ENCODE measurements around the gene GUCY2D. TPM values are rescaled to one million over a fixed set of nuclear protein-coding genes. Genes with fewer than 3 reads are reported as not detected.

Gene GUCY2D
- total RNA-seq, 1 donor from 2014 or later = 2.6 TPM

DNA sequence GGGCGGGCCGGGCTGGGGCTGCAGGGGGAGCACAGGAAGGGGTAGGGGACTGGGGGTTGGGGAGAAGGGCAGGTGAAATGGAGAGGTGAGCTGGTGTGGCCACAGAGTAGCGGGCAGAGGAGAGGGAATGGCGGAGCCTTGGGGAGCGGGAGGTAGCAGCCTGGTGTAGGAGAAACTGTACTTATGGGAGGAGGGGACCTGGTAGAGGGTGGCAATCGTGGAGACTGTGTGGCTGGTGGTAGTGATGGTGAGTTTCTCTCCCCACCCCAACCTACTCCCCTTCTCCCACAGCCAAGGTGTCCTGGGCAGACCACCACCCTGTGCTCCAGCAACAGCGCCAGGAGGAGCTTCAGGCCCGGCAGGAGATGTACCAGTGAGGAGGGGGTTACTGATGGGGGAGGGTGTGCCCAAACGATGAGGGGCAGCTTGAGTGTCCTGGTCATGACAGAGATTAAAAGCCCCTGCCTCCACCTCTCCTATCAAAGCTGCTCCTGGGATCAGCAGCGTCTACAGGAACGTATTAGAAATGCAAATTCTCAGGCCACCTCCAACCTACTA is 37.3 kb downstream of the GUCY2D start:
- DNase-seq (no peak), ATAC-seq (no peak)
- Histone ChIP-seq H3K4me3 (peak overlapping the region; percentile 55), H3K27me3 (peaks cover 13% of the 10 kb centered on the region), H3K4me1 (peaks cover 14% of the 10 kb centered on the region), H3K9me3 (no peaks in the 10 kb centered on the region), H3K36me3 (no peaks in the 10 kb centered on the region), H3K27ac (peak overlapping the region; percentile 83)
- intact Hi-C loops (cut with DNase I) = no loop called here
- TF ChIP-seq, protein P1, sequence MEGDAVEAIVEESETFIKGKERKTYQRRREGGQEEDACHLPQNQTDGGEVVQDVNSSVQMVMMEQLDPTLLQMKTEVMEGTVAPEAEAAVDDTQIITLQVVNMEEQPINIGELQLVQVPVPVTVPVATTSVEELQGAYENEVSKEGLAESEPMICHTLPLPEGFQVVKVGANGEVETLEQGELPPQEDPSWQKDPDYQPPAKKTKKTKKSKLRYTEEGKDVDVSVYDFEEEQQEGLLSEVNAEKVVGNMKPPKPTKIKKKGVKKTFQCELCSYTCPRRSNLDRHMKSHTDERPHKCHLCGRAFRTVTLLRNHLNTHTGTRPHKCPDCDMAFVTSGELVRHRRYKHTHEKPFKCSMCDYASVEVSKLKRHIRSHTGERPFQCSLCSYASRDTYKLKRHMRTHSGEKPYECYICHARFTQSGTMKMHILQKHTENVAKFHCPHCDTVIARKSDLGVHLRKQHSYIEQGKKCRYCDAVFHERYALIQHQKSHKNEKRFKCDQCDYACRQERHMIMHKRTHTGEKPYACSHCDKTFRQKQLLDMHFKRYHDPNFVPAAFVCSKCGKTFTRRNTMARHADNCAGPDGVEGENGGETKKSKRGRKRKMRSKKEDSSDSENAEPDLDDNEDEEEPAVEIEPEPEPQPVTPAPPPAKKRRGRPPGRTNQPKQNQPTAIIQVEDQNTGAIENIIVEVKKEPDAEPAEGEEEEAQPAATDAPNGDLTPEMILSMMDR (IDR thresholded peaks at IDR 0.05) = no peak

DNA sequence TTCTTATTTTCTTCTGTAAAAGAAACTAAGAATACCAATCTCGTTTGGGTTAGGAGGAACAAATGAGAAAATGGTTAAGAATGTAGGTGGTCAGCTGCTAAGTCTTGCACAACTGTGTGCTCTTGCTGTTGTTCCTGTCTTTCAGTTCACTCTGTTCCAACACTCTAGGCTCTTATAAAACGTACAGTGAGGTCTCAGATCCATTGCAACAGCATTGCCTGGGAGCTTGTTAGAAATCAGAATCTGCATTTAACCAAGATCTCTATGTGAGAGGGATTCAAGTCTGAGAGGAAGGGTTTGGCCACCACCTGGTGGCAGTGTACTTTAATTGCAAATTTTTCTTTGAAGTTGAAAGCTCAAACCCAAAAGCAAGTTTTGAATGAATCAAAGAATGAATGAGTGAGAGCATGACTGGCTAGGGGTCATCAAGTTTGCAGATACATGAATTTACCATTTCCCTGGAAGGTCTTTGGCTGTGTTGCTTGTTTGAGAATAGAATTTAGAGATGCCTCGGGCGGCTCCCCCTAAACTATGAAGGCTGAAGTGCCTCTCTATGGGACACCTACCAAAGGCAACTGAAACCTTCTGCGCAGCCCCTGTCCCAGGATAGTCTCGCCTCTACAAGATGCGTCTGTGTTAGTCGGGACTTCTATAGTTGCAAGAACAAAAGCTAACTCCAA is 39.0 kb downstream of the GUCY2D start:
- DNase-seq (no peak), ATAC-seq (peak; percentile 83)
- peaks cover 13% of the 10 kb centered on the region for H3K27me3 ChIP-seq
- H3K4me3 ChIP-seq = peak overlapping the region; percentile 55
- intact Hi-C loops (cut with DNase I) = no loop called here
- TF ChIP-seq, protein P1 (IDR thresholded peaks at IDR 0.05) = peak; percentile 53
- H3K4me1 ChIP-seq = peaks cover 14% of the 10 kb centered on the region
- H3K27ac ChIP-seq = peak overlapping the region; percentile 83
- H3K9me3 ChIP-seq = no peaks in the 10 kb centered on the region
- no peaks in the 10 kb centered on the region for H3K36me3 ChIP-seq

DNA sequence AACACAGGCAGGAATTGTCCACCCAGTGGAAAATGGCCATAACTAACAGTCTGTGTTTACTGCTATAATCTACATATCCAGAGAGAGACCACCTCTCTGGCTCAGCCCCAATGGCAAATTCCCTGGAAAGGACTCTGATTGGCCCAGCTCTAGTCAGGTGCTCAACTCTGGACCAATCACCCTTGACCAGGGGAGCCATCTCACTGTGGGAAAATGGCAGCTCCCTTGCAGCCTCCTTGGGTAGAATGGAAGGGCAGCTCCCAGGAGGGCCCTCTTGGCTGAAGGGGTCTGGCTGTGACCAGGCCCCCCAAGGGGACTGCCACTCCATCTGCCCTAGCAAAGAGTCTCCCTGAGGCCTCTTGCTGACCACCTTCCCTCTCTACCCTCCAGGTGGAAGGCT is 39.6 kb downstream of the GUCY2D start:
- Histone ChIP-seq H3K4me1 (peaks cover 14% of the 10 kb centered on the region), H3K4me3 (peak overlapping the region; percentile 14), H3K27ac (peak overlapping the region; percentile 83), H3K27me3 (peaks cover 13% of the 10 kb centered on the region), H3K9me3 (no peaks in the 10 kb centered on the region), H3K36me3 (no peaks in the 10 kb centered on the region)
- TF ChIP-seq, protein P1 (IDR thresholded peaks at IDR 0.05) = no peak
- DNase-seq (no peak), ATAC-seq (no peak)
- intact Hi-C loops (cut with DNase I) = no loop called here

DNA sequence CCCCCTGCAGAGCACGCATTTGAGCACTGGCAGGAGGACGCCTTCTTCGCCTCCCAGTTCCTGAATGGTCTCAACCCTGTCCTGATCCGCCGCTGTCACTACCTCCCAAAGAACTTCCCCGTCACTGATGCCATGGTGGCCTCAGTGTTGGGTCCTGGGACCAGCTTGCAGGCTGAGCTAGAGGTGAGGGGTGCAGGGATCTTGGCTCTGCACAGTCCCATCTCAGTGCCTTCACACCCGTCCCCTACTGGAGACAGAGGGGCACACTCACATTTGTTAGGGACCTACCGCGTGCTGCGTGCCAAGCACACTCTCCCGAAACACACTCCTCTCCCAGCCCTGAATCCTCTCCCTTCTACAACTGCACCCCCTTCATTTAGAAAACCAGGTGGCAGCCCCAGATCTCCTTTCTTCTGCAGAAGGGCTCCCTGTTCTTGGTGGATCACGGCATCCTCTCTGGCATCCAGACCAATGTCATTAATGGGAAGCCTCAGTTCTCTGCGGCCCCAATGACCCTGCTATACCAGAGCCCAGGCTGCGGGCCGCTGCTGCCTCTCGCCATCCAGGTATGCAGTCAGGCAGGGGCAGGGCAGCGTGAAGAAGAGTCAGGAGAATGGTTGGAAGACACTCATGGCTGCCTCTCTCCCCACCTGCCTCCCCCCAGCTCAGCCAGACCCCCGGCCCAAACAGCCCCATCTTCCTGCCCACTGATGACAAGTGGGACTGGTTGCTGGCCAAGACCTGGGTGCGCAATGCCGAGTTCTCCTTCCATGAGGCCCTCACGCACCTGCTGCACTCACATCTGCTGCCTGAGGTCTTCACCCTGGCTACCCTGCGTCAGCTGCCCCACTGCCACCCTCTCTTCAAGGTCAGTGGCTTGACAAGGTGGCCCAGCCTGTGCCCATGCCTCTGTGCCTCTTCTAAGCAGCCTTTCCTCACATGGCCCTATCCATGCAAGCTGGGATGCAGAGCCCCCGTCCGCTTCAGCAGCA is 42.7 kb downstream of the GUCY2D start:
- intact Hi-C loops (cut with DNase I) = no loop called here
- no peaks in the 10 kb centered on the region for H3K9me3 ChIP-seq
- no peak overlapping the region for H3K4me3 ChIP-seq
- H3K36me3 ChIP-seq = no peaks in the 10 kb centered on the region
- peaks cover 14% of the 10 kb centered on the region for H3K4me1 ChIP-seq
- ATAC-seq (no peak), DNase-seq (no peak)
- no peak overlapping the region for H3K27ac ChIP-seq
- TF ChIP-seq, protein P1 (IDR thresholded peaks at IDR 0.05) = no peak
- H3K27me3 ChIP-seq = no peaks in the 10 kb centered on the region

DNA sequence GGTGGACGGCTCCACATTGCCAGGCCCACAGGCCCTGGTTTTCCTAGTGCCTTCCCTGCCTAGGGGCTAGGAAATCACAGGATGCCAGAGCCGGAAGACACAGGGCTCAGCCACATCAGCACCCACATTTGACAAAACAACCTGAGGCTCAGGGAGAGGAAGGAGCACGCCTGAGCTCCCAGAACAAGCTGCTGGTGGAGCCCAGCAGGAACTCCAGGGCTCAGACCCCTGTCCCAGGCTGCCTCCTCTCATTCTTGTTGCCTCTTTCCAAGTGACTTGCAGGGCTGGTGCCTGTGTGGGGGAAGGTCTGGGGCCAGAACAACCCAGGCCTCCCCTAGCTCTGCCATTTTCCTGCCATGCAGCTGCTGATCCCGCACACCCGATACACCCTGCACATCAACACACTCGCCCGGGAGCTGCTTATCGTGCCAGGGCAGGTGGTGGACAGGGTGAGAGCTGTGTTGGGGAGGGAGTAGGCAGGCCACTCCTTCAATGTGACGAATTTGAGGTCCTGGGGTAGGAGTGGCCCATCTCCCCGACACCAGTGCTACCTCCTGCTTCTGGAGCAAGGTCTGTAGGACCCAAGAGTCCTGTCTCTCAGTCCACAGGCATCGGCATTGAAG is 44.0 kb downstream of the GUCY2D start:
- TF ChIP-seq, protein P1 (IDR thresholded peaks at IDR 0.05) = no peak
- H3K9me3 ChIP-seq = no peaks in the 10 kb centered on the region
- no peak for ATAC-seq
- H3K4me1 ChIP-seq = peaks cover 9% of the 10 kb centered on the region
- intact Hi-C loops (cut with DNase I) = no loop called here
- H3K4me3 ChIP-seq = no peak overlapping the region
- DNase-seq = peak; percentile 48
- no peak overlapping the region for H3K27ac ChIP-seq
- no peaks in the 10 kb centered on the region for H3K27me3 ChIP-seq
- no peaks in the 10 kb centered on the region for H3K36me3 ChIP-seq

Data from upper lobe of right lung (tissue), 1 donor.